Tibial nerve (tissue), 4 donors: ENCODE data around the gene GRIK3. TPM values are rescaled to one million over a fixed set of nuclear protein-coding genes. Genes with fewer than 3 reads are reported as not detected.

ENCODE experiments used
- DNase-seq, 2 donors: peaks; one replicate each; pipeline ENCODE4 v3.0.0-alpha.2; 2019; ENCODE audit warnings: low spot score in 2 of 2
- H3K27ac ChIP-seq, 4 donors: fragments of 200-600 bp; sonication (generic) in 3 of 4; one replicate each; pipeline ENCODE4 v1.5.1; 2017 to 2019; ENCODE audit warnings: mild to moderate bottlenecking in 1 of 4
- H3K27me3 ChIP-seq, 2 donors: fragments of 200-600 bp; sonication (generic) in 1 of 2; one replicate each; pipeline versions ENCODE4 v1.5.1 to v1.6.0; 2017 to 2019
- H3K36me3 ChIP-seq, 3 donors: fragments of 200-600 bp; sonication (generic); one replicate each; pipeline ENCODE4 v1.5.1; 2018 to 2019
- H3K4me1 ChIP-seq, 4 donors: fragments of 200-600 bp; sonication (generic) in 3 of 4; one replicate each; pipeline ENCODE4 v1.5.1; 2017 to 2019
- H3K4me3 ChIP-seq, 4 donors: fragments of 200-600 bp; sonication (generic) in 3 of 4; one replicate each; pipeline ENCODE4 v1.5.1; 2017 to 2019; ENCODE audit warnings: mild to moderate bottlenecking in 1 of 4, moderate library complexity in 1 of 4
- H3K9me3 ChIP-seq, 4 donors: fragments of 200-600 bp; sonication (generic) in 3 of 4; one replicate each; pipeline ENCODE4 v1.5.1; 2017 to 2019
- CTCF ChIP-seq, 5 experiments: fragments of 200-600 bp in 3 of 5; fragments of 450-650 bp in 2 of 5; sonication (generic) in 3 of 5; IDR thresholded peaks; one replicate each; pipeline ENCODE4 v1.5.1; 2016 to 2019; ENCODE audit warnings: antibody characterized with exemption in 5 of 5, mild to moderate bottlenecking in 3 of 5, moderate library complexity in 2 of 5
- EP300 ChIP-seq, 2 donors: sonication (generic); formaldehyde crosslinking; IDR thresholded peaks; one replicate each; pipeline ENCODE4 v1.6.1; 2017; ENCODE audit warnings: antibody characterized with exemption in 2 of 2, mild to moderate bottlenecking in 1 of 2
- POLR2A ChIP-seq, 2 donors: fragments of 450-650 bp; IDR thresholded peaks; one replicate each; pipeline ENCODE4 v1.6.1; 2017; ENCODE audit warnings: antibody characterized with exemption in 2 of 2, mild to moderate bottlenecking in 2 of 2, moderate library complexity in 2 of 2
- WGBS, 2 donors: methylation state at CpG; one replicate each; pipeline ENCODE4 v1.1.5; 2018; 5-methylcytosine and 5-hydroxymethylcytosine counted together
- total RNA-seq, 4 donors: library from RNA; depleted of rRNA; stranded (reverse); fragments of >200 nt; gene quantifications; one replicate each; pipeline ENCODE4 v1.1.0, GENCODE V29; 2016

The GRIK3 gene
- total RNA-seq, 4 donors from 2014 or later: 12.8 to 26.2 (median 21.7) TPM

GRCh38 chr1:36847186-36847585 lies 187.1 kb downstream of the GRIK3 start:
- Histone ChIP-seq H3K4me3 (no peak overlapping the region), H3K4me1 (no peaks in the 10 kb centered on the region), H3K27me3 (no peaks in the 10 kb centered on the region), H3K27ac (no peak overlapping the region), H3K9me3 (no peaks in the 10 kb centered on the region), H3K36me3 (peaks cover 0 to 14% (median 0%) of the 10 kb centered on the region in 3 donors)
- 42 to 62% methylated on average over 1 of the region's 1 CpG for WGBS, 2 donors
- no peak for TF ChIP-seq EP300 (IDR thresholded peaks at IDR 0.05)
- no peak for TF ChIP-seq POLR2A (IDR thresholded peaks at IDR 0.05)
- TF ChIP-seq CTCF (IDR thresholded peaks at IDR 0.05): no peak
- no peak for DNase-seq

- Histone ChIP-seq H3K27ac (no peak overlapping the region), H3K36me3 (peaks cover 0 to 12% (median 0%) of the 10 kb centered on the region in 3 donors), H3K4me1 (no peaks in the 10 kb centered on the region), H3K4me3 (no peak overlapping the region), H3K9me3 (no peaks in the 10 kb centered on the region), H3K27me3 (no peaks in the 10 kb centered on the region)
- DNase-seq: no peak
- TF ChIP-seq EP300 (IDR thresholded peaks at IDR 0.05) (no peak), POLR2A (IDR thresholded peaks at IDR 0.05) (no peak), CTCF (IDR thresholded peaks at IDR 0.05) (no peak)
- WGBS, 2 donors: no CpG with 5 or more reads among the region's 1 CpG
These were observed 188.0 kb downstream of the GRIK3 start for GRCh38 chr1:36846357-36846756.

GRCh38 chr1:36845802-36846201 lies 188.5 kb downstream of the GRIK3 start:
- WGBS, 2 donors: 67 to 72% methylated on average over 8 to 14 of the region's 14 CpGs
- no peak for DNase-seq

GRCh38 chr1:36844917-36845316 lies 189.4 kb downstream of the GRIK3 start:
- Histone ChIP-seq H3K27me3 (no peaks in the 10 kb centered on the region), H3K9me3 (no peaks in the 10 kb centered on the region), H3K4me1 (no peaks in the 10 kb centered on the region), H3K27ac (no peak overlapping the region), H3K36me3 (peaks cover 0 to 15% (median 0%) of the 10 kb centered on the region in 3 donors), H3K4me3 (no peak overlapping the region)
- WGBS, 2 donors: 82 to 83% methylated on average over 9 of the region's 9 CpGs
- no peak for DNase-seq
- no peak for TF ChIP-seq CTCF (IDR thresholded peaks at IDR 0.05)
- no peak for TF ChIP-seq POLR2A (IDR thresholded peaks at IDR 0.05)
- no peak for TF ChIP-seq EP300 (IDR thresholded peaks at IDR 0.05)

More at GRCh38 chr1:36845802-36846201, 188.5 kb downstream of the GRIK3 start:
- Histone ChIP-seq H3K36me3 (peaks cover 0 to 16% (median 0%) of the 10 kb centered on the region in 3 donors), H3K27me3 (no peaks in the 10 kb centered on the region), H3K27ac (no peak overlapping the region), H3K9me3 (no peaks in the 10 kb centered on the region), H3K4me3 (no peak overlapping the region), H3K4me1 (no peaks in the 10 kb centered on the region)
- TF ChIP-seq EP300 (IDR thresholded peaks at IDR 0.05): no peak
- no peak for TF ChIP-seq CTCF (IDR thresholded peaks at IDR 0.05)
- no peak for TF ChIP-seq POLR2A (IDR thresholded peaks at IDR 0.05)

- no peak overlapping the region for H3K4me3 ChIP-seq
- no peak for DNase-seq
- WGBS, 2 donors: 86 to 89% methylated on average over 10 to 11 of the region's 11 CpGs
These were observed 190.3 kb downstream of the GRIK3 start for GRCh38 chr1:36843906-36844610.

More at GRCh38 chr1:36843906-36844610, 190.3 kb downstream of the GRIK3 start:
- Histone ChIP-seq H3K27ac (no peak overlapping the region), H3K4me1 (no peaks in the 10 kb centered on the region), H3K36me3 (peaks cover 0 to 9% (median 0%) of the 10 kb centered on the region in 3 donors), H3K9me3 (no peaks in the 10 kb centered on the region), H3K27me3 (no peaks in the 10 kb centered on the region)
- no peak for TF ChIP-seq CTCF (IDR thresholded peaks at IDR 0.05)
